GM18517 (cell line): ENCODE data around the gene CCDC171.

Experiments
- ATAC-seq: cut with Tn5 transposase; IDR thresholded peaks from one replicate; pipeline ENCODE4 v1.9.1; 2021; ENCODE audit warnings: mild to moderate bottlenecking, moderate library complexity; ENCODE audit not compliant: unreplicated experiment

CCDC171 gene

GRCh38 chr9:15977438-15977837 lies 424.6 kb downstream of the CCDC171 start:
- no peak for ATAC-seq

DNA sequence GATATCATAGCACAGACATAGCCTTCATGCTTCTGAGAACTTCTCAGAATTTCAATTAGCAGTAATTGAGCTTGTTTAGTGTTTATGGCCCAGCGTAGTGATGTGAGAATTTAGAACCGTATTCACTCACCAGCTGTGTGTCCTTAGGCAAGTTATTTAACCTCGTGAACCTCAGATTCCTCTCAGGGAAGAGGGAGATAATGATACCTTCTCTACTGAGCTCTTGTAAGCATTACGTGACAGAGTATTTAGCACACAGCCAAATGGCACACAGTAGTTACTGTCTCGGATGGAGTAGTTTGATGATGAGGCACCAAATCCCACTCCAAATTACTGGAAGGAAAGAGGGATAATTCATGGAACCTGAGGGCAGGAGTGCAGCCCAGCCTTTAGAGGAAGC lies 429.3 kb downstream of the CCDC171 start:
- no peak for ATAC-seq

DNA sequence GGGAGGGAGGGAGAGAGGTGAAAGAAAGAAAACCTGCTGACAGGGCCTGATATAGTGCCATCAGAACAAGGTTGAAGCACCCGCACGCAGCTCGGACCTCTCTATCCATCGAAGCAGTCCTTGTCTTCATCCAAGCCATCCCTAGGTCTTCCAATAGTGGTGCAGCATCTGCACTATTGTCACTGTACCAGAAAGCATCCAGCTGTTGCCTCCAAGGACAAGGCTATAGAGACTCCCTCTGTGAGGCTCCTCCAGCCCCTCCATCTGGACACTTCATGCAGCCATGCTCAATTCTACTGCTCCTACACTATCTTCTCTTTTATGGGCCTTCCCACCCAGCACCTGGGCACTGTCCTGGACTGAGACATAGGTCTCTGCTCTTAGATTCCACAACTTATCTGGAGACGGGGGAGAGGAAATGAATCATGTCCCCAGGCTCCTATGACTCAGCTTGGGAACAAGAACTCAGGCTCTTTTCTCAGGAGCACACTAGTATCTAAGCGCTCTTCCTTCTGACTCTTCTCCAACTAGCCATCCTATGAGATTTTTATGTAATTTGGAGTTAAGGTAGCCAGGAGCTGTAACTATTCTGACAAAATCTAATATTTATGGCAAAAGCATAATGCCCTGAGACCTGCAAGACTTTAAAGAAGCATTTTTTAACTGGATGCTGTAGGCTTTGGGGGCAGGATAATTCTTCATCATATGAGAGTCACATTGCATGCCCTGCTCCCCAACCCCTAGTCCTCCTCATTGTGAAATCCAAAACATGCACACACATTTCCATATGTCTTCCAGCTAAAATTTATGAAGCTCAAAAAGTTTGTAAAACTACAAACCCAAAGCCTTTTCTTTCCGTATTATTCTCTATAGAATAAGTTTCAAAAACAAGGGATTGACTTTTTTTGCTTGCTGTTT lies 446.8 kb downstream of the CCDC171 start:
- no peak for ATAC-seq

DNA sequence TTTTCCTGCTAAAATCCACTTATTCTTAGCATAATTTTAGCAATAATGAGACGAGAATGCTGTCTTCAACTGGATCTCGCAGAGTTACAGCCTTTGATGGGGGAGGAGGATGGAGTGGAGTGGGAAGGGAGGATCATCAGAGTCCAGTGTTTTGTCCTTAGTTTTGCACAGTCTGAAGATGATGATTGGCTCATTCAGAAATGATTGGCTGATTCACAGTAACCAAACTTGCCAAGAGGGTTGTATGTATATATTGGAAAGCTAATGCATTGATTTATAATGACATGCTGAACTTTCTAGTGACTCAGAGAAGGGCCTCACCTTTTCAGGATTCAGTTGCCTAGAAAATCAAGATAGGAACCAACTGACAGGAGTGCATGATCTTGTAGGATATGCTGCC lies 448.0 kb downstream of the CCDC171 start:
- ATAC-seq = no peak

GRCh38 chr9:16001856-16002255 lies 449.0 kb downstream of the CCDC171 start:
- ATAC-seq = no peak

DNA sequence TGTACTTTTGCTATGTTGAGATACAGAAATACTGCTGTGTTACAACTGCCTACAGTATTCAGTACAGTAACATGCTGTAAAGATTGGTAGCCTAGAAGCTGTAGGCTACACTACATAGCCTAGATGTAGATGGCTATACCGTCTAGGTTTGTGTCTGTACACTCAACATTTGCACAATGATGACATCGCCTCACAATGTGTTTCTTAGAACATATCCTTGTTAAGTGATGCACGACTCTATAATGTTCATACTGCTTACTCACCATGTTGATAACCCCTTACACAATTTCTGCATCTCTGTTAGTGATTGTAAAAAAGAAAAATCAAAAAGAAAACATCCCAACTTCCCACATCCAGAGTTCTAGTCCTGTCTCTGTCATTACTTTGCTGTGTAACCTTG lies 450.0 kb downstream of the CCDC171 start:
- ATAC-seq = no peak

- no peak for ATAC-seq
Observed at GRCh38 chr9:16003785-16004184, 450.9 kb downstream of the CCDC171 start.

DNA sequence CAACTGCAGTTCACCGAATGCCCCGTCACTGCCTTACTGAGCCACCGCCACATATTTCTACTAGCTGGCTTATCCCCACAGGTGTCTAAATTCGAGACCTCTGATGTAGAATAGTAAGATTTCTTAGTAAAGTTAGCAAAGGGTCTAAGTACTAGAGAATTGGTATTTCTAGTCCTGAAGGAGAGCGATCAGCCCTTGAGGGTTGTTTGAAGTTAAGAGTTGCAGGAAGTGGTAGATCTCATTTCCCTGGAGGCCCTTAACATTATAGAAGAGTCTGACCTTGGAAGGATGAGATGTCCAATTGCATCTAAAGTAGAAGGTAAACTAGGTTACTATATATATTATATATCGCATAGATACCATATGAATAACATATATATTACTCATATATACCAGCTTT lies 451.8 kb downstream of the CCDC171 start:
- no peak for ATAC-seq

GRCh38 chr9:16010221-16010620 lies 457.4 kb downstream of the CCDC171 start:
- ATAC-seq = no peak

DNA sequence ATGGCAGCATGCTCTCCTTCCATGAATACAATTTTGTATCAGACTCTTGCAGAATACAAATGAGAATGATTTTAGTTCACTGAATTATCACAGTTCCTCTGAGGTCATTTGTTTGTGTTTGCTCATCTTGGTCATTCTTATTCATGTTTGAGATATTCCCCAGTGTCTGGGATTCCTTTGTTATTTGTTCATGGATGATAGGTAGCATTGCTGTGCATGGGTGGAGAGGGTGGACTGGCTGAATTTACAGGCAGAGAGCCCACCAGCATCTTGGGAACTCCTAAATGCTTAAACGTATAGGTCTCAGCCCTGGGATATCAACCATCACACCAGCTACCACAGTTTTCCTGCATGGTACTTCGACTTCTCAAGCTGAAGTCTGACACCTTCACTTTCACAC lies 459.8 kb downstream of the CCDC171 start:
- ATAC-seq = no peak

DNA sequence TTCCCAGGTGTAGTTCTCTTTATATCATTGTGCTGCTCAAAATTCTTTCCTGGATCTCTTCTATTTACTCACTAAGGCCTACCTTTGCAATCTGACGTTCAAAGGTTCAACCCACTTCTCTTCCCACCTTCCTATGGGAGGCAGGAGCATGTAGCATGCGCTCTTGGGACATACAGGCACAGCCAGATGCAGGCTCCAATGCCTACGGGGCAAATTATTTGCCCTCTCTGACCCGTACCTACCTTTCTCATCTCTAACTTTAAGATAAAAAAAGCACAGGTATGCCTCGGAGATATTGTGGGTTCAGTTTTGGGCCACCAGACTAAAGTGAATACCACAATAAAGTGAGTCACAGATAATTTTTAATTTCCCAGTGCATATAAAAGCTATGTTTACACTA lies 460.5 kb downstream of the CCDC171 start:
- no peak for ATAC-seq

GRCh38 chr9:16013826-16014225 lies 461.0 kb downstream of the CCDC171 start:
- no peak for ATAC-seq

DNA sequence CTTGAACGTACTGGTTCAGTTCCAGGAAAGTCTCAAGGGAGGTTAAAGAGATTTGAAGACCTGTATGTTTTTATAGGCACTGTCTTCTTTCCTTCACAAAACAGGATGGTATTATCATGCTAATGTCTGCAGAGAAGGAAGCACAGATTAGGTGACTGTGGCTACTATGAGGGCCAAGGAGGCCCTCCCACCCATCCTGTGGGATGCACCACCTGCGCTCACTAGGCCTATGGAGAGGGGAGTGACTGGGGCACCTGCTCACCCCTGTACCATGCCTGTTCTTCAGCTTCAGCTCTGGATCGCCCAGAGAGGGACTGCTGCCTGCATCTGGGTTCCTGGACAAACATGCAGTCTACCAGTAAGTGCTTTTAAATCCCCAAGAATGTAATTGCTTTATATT lies 469.4 kb downstream of the CCDC171 start:
- no peak for ATAC-seq

DNA sequence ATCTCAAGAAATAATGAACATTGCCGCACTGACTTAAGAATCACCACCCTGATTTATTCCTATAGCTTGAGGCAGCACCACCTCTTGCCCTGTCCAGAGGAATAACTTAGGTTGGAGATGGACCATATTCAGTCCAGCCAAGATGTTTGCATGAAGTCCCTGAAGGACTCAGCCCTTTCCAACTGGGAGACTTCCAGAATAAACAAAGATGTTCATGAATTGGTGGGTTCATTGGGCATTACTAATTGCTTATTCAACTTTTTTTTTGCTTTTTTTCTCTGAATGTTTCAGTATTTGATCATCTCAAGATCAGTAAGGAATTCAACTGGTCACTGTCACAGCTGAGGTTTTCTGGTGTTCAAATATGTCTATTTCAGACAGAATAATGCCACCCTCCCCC lies 470.6 kb downstream of the CCDC171 start:
- no peak for ATAC-seq
